H9 (cell line): Measurements from ENCODE around the gene MAML3. TPM values are rescaled to one million over a fixed set of nuclear protein-coding genes. Genes with fewer than 3 reads are reported as not detected.

ENCODE experiments used
- DNase-seq: peaks from one replicate; pipeline ENCODE4 v3.0.0-alpha.2; 2017
- H2AFZ ChIP-seq: one replicate; pipeline ENCODE4 v1.6.1; 2013; ENCODE audit warnings: mild to moderate bottlenecking, low read length, control low read depth, moderate library complexity
- H2AK5ac ChIP-seq: 2 replicates; pipeline ENCODE4 v1.6.1; 2013; ENCODE audit warnings: low read length, control low read depth, mixed read lengths; ENCODE audit not compliant: insufficient read length
- H2BK120ac ChIP-seq: one replicate; pipeline ENCODE4 v1.6.1; 2013; ENCODE audit warnings: low read depth, mild to moderate bottlenecking, low read length, control low read depth, inconsistent platforms; ENCODE audit not compliant: poor library complexity, severe bottlenecking
- H2BK12ac ChIP-seq: 2 replicates; pipeline ENCODE4 v1.6.1; 2013; ENCODE audit warnings: low read length, control low read depth, mixed read lengths, low read depth; ENCODE audit not compliant: insufficient read length
- H2BK15ac ChIP-seq: 2 replicates; pipeline ENCODE4 v1.6.1; 2013; ENCODE audit warnings: low read depth, low read length, control low read depth
- H2BK20ac ChIP-seq: one replicate; pipeline ENCODE4 v1.6.1; 2013; ENCODE audit warnings: low read depth, mild to moderate bottlenecking, low read length, control low read depth, inconsistent platforms; ENCODE audit not compliant: poor library complexity, severe bottlenecking
- H2BK5ac ChIP-seq: 2 replicates; pipeline ENCODE4 v1.6.1; 2013; ENCODE audit warnings: low read length, control low read depth, mixed read lengths; ENCODE audit not compliant: insufficient read length
- H3K14ac ChIP-seq: 2 replicates; pipeline ENCODE4 v1.6.1; 2013; ENCODE audit warnings: low read length, control low read depth; ENCODE audit not compliant: insufficient read depth
- H3K18ac ChIP-seq: 2 replicates; pipeline ENCODE4 v1.6.1; 2013; ENCODE audit warnings: low read depth, mild to moderate bottlenecking, mixed read lengths, low read length, control low read depth; ENCODE audit not compliant: insufficient read length
- H3K23ac ChIP-seq: 2 replicates; pipeline ENCODE4 v1.6.1; 2013; ENCODE audit warnings: low read length, control low read depth, mixed read lengths, low read depth; ENCODE audit not compliant: insufficient read length
- H3K23me2 ChIP-seq: 2 replicates; pipeline ENCODE4 v1.6.1; 2013; ENCODE audit warnings: low read depth, mild to moderate bottlenecking, mixed read lengths, low read length, control low read depth; ENCODE audit not compliant: insufficient read length, poor library complexity, severe bottlenecking
- H3K27ac ChIP-seq: 2 replicates; pipeline ENCODE4 v1.5.1; 2013; ENCODE audit warnings: low read length, control low read depth, mixed read lengths, low read depth; ENCODE audit not compliant: insufficient read length
- H3K27me3 ChIP-seq: 2 replicates; pipeline ENCODE4 v1.6.1; 2013; ENCODE audit warnings: low read length, control low read depth, inconsistent platforms; ENCODE audit not compliant: insufficient read depth
- H3K4ac ChIP-seq: 2 replicates; pipeline ENCODE4 v1.6.1; 2013; ENCODE audit warnings: low read depth, mild to moderate bottlenecking, control low read depth, inconsistent platforms, low read length, moderate library complexity
- H3K4me1 ChIP-seq: 2 replicates; pipeline ENCODE4 v1.6.1; 2013; ENCODE audit warnings: low read length, control low read depth, inconsistent platforms; ENCODE audit not compliant: insufficient read depth
- H3K4me2 ChIP-seq: 2 replicates; pipeline ENCODE4 v1.6.1; 2013; ENCODE audit warnings: low read length, control low read depth, mixed read lengths; ENCODE audit not compliant: insufficient read length, insufficient read depth
- H3K56ac ChIP-seq: 2 replicates; pipeline ENCODE4 v1.6.1; 2013; ENCODE audit warnings: low read depth, mild to moderate bottlenecking, mixed read lengths, low read length, control low read depth; ENCODE audit not compliant: insufficient read length
- H3K79me1 ChIP-seq: 2 replicates; pipeline ENCODE4 v1.6.1; 2013; ENCODE audit warnings: low read depth, mild to moderate bottlenecking, moderate library complexity, low read length, control low read depth, inconsistent platforms; ENCODE audit not compliant: insufficient read depth, poor library complexity, severe bottlenecking
- H3K79me2 ChIP-seq: 2 replicates; pipeline ENCODE4 v1.6.1; 2013; ENCODE audit warnings: low read length, control low read depth, inconsistent platforms; ENCODE audit not compliant: insufficient read depth
- H3K9ac ChIP-seq: 2 replicates; pipeline ENCODE4 v1.6.1; 2013; ENCODE audit warnings: low read length, control low read depth, mixed read lengths; ENCODE audit not compliant: insufficient read length; ENCODE audit errors: extremely low read depth
- H3K9me3 ChIP-seq: one replicate; pipeline ENCODE4 v1.6.1; 2013; ENCODE audit warnings: low read depth, low read length, inconsistent platforms; ENCODE audit not compliant: control insufficient read depth
- H3T11ph ChIP-seq: one replicate; pipeline ENCODE4 v1.6.1; 2013; ENCODE audit warnings: mild to moderate bottlenecking, low read length, control low read depth, inconsistent platforms
- H4K20me1 ChIP-seq: one replicate; pipeline ENCODE4 v1.6.1; 2013; ENCODE audit not compliant: control insufficient read depth, insufficient read length, insufficient read depth
- H4K5ac ChIP-seq: 2 replicates; pipeline ENCODE4 v1.6.1; 2013; ENCODE audit warnings: low read depth, mild to moderate bottlenecking, mixed read lengths, low read length, control low read depth; ENCODE audit not compliant: insufficient read length
- H4K8ac ChIP-seq: replicated peaks from 2 replicates; pipeline ENCODE4 v1.6.1; 2013; ENCODE audit warnings: low read length, control low read depth, mixed read lengths, low read depth; ENCODE audit not compliant: insufficient read length
- H4K91ac ChIP-seq: 2 replicates; pipeline ENCODE4 v1.6.1; 2013; ENCODE audit warnings: low read depth, mild to moderate bottlenecking, moderate library complexity, mixed read lengths, low read length, control low read depth; ENCODE audit not compliant: insufficient read length
- H3K27ac Mint-ChIP-seq, 3 experiments: 2 replicates in 2 of 3; 3 replicates in 1 of 3; pipeline ENCODE4 v1.8.0; 2020 to 2021; ENCODE audit warnings: mixed read lengths in 3 of 3, mild to moderate bottlenecking in 1 of 3, moderate library complexity in 1 of 3
- H3K27me3 Mint-ChIP-seq: 2 replicates; pipeline ENCODE4 v1.8.0; 2021; ENCODE audit warnings: low read depth, mild to moderate bottlenecking, moderate library complexity, mixed read lengths
- H3K36me3 Mint-ChIP-seq, 3 experiments: 2 replicates in 2 of 3; 3 replicates in 1 of 3; pipeline ENCODE4 v1.8.0; 2020 to 2021; ENCODE audit warnings: low read depth in 3 of 3, mixed read lengths in 3 of 3; ENCODE audit not compliant: insufficient read depth in 1 of 3
- H3K4me1 Mint-ChIP-seq, 2 experiments: 2 replicates each; pipeline ENCODE4 v1.8.0; 2020; ENCODE audit warnings: mixed read lengths in 2 of 2
- H3K4me3 Mint-ChIP-seq, 2 experiments: 2 replicates in 1 of 2; 3 replicates in 1 of 2; pipeline ENCODE4 v1.8.0; 2020 to 2021; ENCODE audit warnings: mild to moderate bottlenecking in 2 of 2, mixed read lengths in 2 of 2, moderate library complexity in 1 of 2
- H3K9me3 Mint-ChIP-seq, 2 experiments: 2 replicates in 1 of 2; 3 replicates in 1 of 2; pipeline ENCODE4 v1.8.0; 2020; ENCODE audit warnings: mild to moderate bottlenecking in 2 of 2, mixed read lengths in 2 of 2, moderate library complexity in 1 of 2
- WGBS: extraction: QIAGEN DNeasy Blood & Tissue Kit; methylation state at CpG from one replicate; pipeline ENCODE4 v1.1.7; 2013; ENCODE audit warnings: missing lambda C conversion rate, low lambda C conversion rate, mixed read lengths; ENCODE audit not compliant: insufficient read length; ENCODE audit errors: extremely low coverage; 5-methylcytosine and 5-hydroxymethylcytosine counted together
- total RNA-seq: library from RNA; stranded (reverse); gene quantifications from 2 replicates; pipeline ENCODE4 v1.2.1, GENCODE V29; 2021
- TF ChIP-seq, protein P1 (sequence below): fragments of 200-600 bp; sonication (generic); conservative IDR thresholded peaks from 3 replicates; pipeline ENCODE4 v1.8.0; 2021; ENCODE audit warnings: antibody characterized with exemption, mild to moderate bottlenecking

Gene MAML3
- total RNA-seq, 1 experiment from 2014 or later: 3.9 TPM

DNA sequence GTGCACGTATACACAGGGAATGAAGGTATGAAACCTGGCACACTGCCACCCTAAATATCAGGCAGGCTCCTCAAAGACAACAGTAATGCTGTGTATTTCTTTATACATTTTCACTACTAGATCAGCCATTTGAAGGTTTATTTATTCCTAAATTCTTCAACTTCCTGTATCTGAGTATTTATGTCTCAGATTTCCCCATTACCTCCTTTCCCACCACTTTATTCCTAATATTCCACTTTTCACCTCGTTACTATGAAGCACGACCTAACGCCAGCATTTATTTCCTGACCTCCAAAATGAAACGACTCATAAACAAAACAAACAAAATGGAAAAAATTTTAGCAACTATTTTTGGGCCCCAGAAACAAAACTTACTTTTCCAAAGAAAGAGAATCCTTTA, 69.6 kb downstream of the MAML3 start:
- Histone ChIP-seq H2BK120ac (no peak overlapping the region), H3K4ac (no peak overlapping the region), H2AK5ac (no peak overlapping the region), H4K5ac (no peak overlapping the region), H2BK20ac (no peak overlapping the region), H3K4me1 (peaks cover 12% of the 10 kb centered on the region; the same call in 1 of the 2 replicates), H3K14ac (no peak overlapping the region), H4K8ac (no peak overlapping the region), H2BK12ac (no peak overlapping the region), H3K23me2 (no peaks in the 10 kb centered on the region), H3K79me2 (no peaks in the 10 kb centered on the region), H3K79me1 (no peaks in the 10 kb centered on the region), H3K27ac (no peak overlapping the region), H3K18ac (no peak overlapping the region), H2BK15ac (no peak overlapping the region), H4K91ac (no peak overlapping the region), H3T11ph (no peak overlapping the region), H2AFZ (no peak overlapping the region), H4K20me1 (no peaks in the 10 kb centered on the region), H3K4me2 (no peak overlapping the region), H3K9ac (no peak overlapping the region), H3K9me3 (no peaks in the 10 kb centered on the region), H2BK5ac (no peak overlapping the region), H3K27me3 (no peaks in the 10 kb centered on the region), H3K56ac (no peak overlapping the region), H3K23ac (no peak overlapping the region)
- Mint-ChIP-seq H3K36me3 (no peaks in the 10 kb centered on the region), H3K4me1 (peaks cover 54 to 56% of the 10 kb centered on the region in 2 experiments), H3K4me3 (no peak overlapping the region), H3K9me3 (no peaks in the 10 kb centered on the region), H3K27ac (no peak overlapping the region), H3K27me3 (no peaks in the 10 kb centered on the region)
- WGBS: 100% methylated on average over 4 of the region's 5 CpGs
- TF ChIP-seq, protein P1, sequence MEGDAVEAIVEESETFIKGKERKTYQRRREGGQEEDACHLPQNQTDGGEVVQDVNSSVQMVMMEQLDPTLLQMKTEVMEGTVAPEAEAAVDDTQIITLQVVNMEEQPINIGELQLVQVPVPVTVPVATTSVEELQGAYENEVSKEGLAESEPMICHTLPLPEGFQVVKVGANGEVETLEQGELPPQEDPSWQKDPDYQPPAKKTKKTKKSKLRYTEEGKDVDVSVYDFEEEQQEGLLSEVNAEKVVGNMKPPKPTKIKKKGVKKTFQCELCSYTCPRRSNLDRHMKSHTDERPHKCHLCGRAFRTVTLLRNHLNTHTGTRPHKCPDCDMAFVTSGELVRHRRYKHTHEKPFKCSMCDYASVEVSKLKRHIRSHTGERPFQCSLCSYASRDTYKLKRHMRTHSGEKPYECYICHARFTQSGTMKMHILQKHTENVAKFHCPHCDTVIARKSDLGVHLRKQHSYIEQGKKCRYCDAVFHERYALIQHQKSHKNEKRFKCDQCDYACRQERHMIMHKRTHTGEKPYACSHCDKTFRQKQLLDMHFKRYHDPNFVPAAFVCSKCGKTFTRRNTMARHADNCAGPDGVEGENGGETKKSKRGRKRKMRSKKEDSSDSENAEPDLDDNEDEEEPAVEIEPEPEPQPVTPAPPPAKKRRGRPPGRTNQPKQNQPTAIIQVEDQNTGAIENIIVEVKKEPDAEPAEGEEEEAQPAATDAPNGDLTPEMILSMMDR: no peak
- DNase-seq: no peak
